ENCODE results near the gene SLC23A1. TPM values are rescaled to one million over a fixed set of nuclear protein-coding genes. Genes with fewer than 3 reads are reported as not detected.

Gene SLC23A1
- total and polyA plus RNA-seq, 2 of the 13 experiments (the other 11 are each of a cell fraction or from before 2014, with no cell fraction given), result 6.0 to 6.6 TPM

DNA sequence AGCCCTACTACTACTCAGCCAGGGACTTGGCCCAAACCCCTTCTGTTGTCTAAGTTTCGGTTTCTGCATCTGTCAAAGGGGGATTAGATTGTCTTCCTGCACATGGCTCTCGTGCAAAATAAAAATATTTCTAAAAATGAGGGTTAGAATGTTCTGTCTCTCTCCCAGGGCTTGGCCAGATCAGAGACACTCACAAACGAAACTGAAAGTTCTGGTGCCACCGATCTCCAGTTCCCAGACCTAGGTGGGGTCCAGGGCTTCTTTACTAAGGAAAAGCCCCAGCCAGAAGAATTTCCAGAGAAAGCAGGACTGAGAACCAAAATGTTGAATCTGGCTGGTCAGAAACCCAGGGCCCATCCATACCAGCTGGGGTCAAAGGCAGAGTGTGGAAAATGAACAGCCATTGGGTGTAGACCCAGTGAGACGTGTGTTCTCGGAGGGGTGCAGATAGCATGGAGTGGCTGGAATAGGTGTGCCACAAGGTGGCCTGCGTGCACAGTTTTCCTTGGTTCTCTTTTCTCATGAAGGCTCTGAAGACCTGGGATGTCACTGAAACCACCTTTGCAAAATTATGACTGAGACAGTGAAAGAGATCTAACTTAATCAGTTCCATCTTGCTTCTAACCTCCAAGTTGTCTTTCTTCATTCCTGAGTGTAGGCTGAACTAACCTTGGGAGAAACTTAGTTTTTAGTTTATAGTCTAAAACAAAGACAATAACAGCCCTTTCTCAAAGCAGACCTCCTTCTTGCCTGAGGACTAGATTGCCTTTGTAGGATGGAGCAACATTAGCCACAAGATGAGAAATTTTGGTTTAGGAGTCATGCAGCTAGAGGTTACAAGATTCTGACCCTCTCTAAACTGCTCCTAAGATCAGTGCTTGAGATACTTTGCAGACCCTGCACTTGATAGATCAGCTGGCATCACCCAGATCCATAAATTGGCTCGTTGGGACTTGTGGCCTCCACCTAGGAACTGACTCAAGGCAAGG, 2.3 kb upstream of the SLC23A1 start (continued):
- TF ChIP-seq, protein P1, sequence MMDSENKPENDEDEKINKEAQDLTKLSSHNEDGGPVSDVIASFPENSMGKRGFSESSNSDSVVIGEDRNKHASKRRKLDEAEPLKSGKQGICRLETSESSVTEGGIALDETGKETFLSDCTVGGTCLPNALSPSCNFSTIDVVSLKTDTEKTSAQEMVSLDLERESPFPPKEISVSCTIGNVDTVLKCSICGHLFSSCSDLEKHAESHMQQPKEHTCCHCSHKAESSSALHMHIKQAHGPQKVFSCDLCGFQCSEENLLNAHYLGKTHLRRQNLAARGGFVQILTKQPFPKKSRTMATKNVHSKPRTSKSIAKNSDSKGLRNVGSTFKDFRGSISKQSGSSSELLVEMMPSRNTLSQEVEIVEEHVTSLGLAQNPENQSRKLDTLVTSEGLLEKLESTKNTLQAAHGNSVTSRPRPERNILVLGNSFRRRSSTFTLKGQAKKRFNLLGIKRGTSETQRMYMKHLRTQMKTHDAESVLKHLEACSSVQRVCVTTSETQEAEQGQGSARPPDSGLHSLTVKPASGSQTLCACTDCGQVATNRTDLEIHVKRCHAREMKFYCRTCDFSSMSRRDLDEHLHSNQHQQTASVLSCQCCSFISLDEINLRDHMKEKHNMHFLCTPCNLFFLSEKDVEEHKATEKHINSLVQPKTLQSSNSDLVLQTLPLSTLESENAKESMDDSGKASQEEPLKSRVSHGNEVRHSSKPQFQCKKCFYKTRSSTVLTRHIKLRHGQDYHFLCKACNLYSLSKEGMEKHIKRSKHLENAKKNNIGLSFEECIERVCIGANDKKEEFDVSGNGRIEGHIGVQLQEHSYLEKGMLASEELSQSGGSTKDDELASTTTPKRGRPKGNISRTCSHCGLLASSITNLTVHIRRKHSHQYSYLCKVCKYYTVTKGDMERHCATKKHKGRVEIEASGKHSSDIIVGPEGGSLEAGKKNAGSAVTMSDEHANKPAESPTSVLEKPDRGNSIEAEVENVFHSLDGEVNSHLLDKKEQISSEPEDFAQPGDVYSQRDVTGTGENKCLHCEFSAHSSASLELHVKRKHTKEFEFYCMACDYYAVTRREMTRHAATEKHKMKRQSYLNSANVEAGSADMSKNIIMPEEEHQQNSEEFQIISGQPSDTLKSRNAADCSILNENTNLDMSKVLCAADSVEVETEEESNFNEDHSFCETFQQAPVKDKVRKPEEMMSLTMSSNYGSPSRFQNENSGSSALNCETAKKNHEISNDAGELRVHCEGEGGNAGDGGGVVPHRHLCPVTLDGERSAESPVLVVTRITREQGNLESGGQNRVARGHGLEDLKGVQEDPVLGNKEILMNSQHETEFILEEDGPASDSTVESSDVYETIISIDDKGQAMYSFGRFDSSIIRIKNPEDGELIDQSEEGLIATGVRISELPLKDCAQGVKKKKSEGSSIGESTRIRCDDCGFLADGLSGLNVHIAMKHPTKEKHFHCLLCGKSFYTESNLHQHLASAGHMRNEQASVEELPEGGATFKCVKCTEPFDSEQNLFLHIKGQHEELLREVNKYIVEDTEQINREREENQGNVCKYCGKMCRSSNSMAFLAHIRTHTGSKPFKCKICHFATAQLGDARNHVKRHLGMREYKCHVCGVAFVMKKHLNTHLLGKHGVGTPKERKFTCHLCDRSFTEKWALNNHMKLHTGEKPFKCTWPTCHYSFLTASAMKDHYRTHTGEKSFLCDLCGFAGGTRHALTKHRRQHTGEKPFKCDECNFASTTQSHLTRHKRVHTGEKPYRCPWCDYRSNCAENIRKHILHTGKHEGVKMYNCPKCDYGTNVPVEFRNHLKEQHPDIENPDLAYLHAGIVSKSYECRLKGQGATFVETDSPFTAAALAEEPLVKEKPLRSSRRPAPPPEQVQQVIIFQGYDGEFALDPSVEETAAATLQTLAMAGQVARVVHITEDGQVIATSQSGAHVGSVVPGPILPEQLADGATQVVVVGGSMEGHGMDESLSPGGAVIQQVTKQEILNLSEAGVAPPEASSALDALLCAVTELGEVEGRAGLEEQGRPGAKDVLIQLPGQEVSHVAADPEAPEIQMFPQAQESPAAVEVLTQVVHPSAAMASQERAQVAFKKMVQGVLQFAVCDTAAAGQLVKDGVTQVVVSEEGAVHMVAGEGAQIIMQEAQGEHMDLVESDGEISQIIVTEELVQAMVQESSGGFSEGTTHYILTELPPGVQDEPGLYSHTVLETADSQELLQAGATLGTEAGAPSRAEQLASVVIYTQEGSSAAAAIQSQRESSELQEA (CRISPR knock-in tag; IDR thresholded peaks at IDR 0.05; ENCODE audit: not compliant biosample characterization), result no peak
- TF ChIP-seq EZH2 (conservative IDR thresholded peaks at IDR 0.05; ENCODE audit: low read depth, low read length), result no peak
- TF ChIP-seq, protein P2, sequence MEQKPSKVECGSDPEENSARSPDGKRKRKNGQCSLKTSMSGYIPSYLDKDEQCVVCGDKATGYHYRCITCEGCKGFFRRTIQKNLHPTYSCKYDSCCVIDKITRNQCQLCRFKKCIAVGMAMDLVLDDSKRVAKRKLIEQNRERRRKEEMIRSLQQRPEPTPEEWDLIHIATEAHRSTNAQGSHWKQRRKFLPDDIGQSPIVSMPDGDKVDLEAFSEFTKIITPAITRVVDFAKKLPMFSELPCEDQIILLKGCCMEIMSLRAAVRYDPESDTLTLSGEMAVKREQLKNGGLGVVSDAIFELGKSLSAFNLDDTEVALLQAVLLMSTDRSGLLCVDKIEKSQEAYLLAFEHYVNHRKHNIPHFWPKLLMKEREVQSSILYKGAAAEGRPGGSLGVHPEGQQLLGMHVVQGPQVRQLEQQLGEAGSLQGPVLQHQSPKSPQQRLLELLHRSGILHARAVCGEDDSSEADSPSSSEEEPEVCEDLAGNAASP (CRISPR knock-in tag; IDR thresholded peaks at IDR 0.05; ENCODE audit: borderline replicate concordance), result peak; percentile 26; the same call in 1 of the 2 replicates
- no peak; the same call in 1 of the 2 replicates for TF ChIP-seq ZNF501 (CRISPR knock-in tag; IDR thresholded peaks at IDR 0.05)
- TF ChIP-seq ZIK1 (CRISPR knock-in tag; IDR thresholded peaks at IDR 0.05; ENCODE audit: borderline replicate concordance, low read depth), result no peak
- peak; percentile 40; the same call in 1 of the 2 replicates for TF ChIP-seq TAF1 (CRISPR knock-in tag; IDR thresholded peaks at IDR 0.05)
- no peak for TF ChIP-seq NFE2L2 (IDR thresholded peaks at IDR 0.05; ENCODE audit: low read length)
- no peak for TF ChIP-seq EHMT2 (IDR thresholded peaks at IDR 0.05; ENCODE audit: borderline replicate concordance, low read depth, low read length)
- no peak for TF ChIP-seq U2AF2 (IDR thresholded peaks at IDR 0.05; ENCODE audit: low read depth, low read length)
- TF ChIP-seq, protein P3, sequence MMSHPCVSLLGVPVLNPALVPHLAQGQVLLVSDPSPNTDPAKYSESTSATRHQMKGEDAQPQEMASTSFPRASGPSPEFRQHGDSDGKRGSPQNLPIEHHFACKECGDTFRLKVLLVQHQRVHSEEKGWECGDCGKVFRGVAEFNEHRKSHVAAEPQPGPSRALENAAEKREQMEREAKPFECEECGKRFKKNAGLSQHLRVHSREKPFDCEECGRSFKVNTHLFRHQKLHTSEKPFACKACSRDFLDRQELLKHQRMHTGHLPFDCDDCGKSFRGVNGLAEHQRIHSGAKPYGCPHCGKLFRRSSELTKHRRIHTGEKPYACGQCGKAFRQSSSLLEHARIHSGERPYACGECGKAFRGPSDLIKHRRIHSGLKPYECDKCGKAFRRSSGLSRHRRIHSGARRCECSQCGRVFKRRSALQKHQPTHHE (CRISPR knock-in tag; IDR thresholded peaks at IDR 0.05; ENCODE audit: borderline replicate concordance), result no peak
- no peak for TF ChIP-seq HNRNPH1 (optimal IDR thresholded peaks at IDR 0.05; ENCODE audit: low read depth, low read length)
- peak; percentile 37; the same call in 1 of the 2 replicates for TF ChIP-seq SPEN (CRISPR knock-in tag; IDR thresholded peaks at IDR 0.05; ENCODE audit: low read depth)
- no peak for TF ChIP-seq CREB1 (IDR thresholded peaks at IDR 0.05)
- TF ChIP-seq CREB1 (CRISPR knock-in tag; IDR thresholded peaks at IDR 0.05), result no peak
- TF ChIP-seq SMARCC2 (IDR thresholded peaks at IDR 0.05), result no peak
- no peak for TF ChIP-seq NAIF1 (CRISPR knock-in tag; IDR thresholded peaks at IDR 0.05; ENCODE audit: borderline replicate concordance)
- TF ChIP-seq ZNF160 (CRISPR knock-in tag; IDR thresholded peaks at IDR 0.05), result no peak
- no peak for TF ChIP-seq RELA (CRISPR knock-in tag; IDR thresholded peaks at IDR 0.05)

Data from HepG2 (cell line).